Panc1 (cell line): ENCODE results near the gene HSBP1. TPM values are rescaled to one million over a fixed set of nuclear protein-coding genes. Genes with fewer than 3 reads are reported as not detected.

Source experiments
- ATAC-seq: fragments of 200-7000 bp; cut with Tn5 transposase; 2 replicates; pipeline ENCODE4 v1.9.1; 2020; ENCODE audit warnings: mild to moderate bottlenecking, moderate library complexity
- BruUV-seq: library from RNA; stranded (reverse); fragments of 400-500 nt; replicated peaks from 2 replicates; lab custom pipeline; 2021; lab: Mats Ljungman, UMichigan
- CTCF ChIA-PET: fragments of 300-600 bp; sonication (Branson Sonifier 250); formaldehyde crosslinking; loops from one replicate; lab custom pipeline; 2022; ENCODE audit warnings: antibody characterized with exemption; lab: Charles Lee
- POLR2A ChIA-PET: fragments of 300-600 bp; sonication (Branson Sonifier 250); formaldehyde crosslinking; loops from one replicate; lab custom pipeline; 2022; ENCODE audit warnings: antibody characterized with exemption; lab: Charles Lee
- DNase-seq: peaks from one replicate; pipeline ENCODE4 v3.0.0-alpha.2; 2010; ENCODE audit warnings: low read depth, low spot score
- H3K27ac ChIP-seq: 2 replicates; pipeline ENCODE4 v1.5.1; 2011; ENCODE audit warnings: mild to moderate bottlenecking, low read length, inconsistent platforms
- H3K27me3 ChIP-seq: fragments of 200-500 bp; sonication (Bioruptor generic); 2 replicates; pipeline ENCODE4 v1.6.0; 2014; ENCODE audit warnings: low read length, inconsistent platforms; ENCODE audit not compliant: control insufficient read depth, insufficient read depth
- H3K36me3 ChIP-seq: fragments of 200-500 bp; sonication (Bioruptor generic); 2 replicates; pipeline ENCODE4 v1.5.1; 2014; ENCODE audit warnings: inconsistent platforms, mild to moderate bottlenecking, low read length, moderate library complexity; ENCODE audit not compliant: control insufficient read depth, insufficient read depth
- H3K4me1 ChIP-seq: 2 replicates; pipeline ENCODE4 v1.5.1; 2011; ENCODE audit warnings: inconsistent platforms, mild to moderate bottlenecking, low read length, moderate library complexity; ENCODE audit not compliant: control insufficient read depth, insufficient read depth
- H3K4me3 ChIP-seq, 2 experiments: 2 replicates each; pipeline ENCODE4 v1.5.1; 2011 to 2012; ENCODE audit warnings: low read depth in 2 of 2, low read length in 2 of 2, mild to moderate bottlenecking in 2 of 2, inconsistent platforms in 1 of 2, moderate library complexity in 1 of 2
- H3K9me3 ChIP-seq: fragments of 200-500 bp; sonication (Bioruptor generic); 2 replicates; pipeline ENCODE4 v1.5.1; 2014; ENCODE audit warnings: low read depth, mild to moderate bottlenecking, inconsistent platforms, low read length, moderate library complexity; ENCODE audit not compliant: control insufficient read depth, insufficient read depth
- POLR2AphosphoS5 ChIP-seq: IDR thresholded peaks from 2 replicates; pipeline ENCODE4 v1.6.1; 2012; ENCODE audit warnings: mild to moderate bottlenecking, low read depth, low read length, moderate library complexity
- SIN3A ChIP-seq: IDR thresholded peaks from 2 replicates; pipeline ENCODE4 v1.6.1; 2012; ENCODE audit warnings: low read depth, mild to moderate bottlenecking, low read length, moderate library complexity, borderline replicate concordance; ENCODE audit not compliant: insufficient read depth
- TCF7L2 ChIP-seq: IDR thresholded peaks from 2 replicates; pipeline ENCODE4 v1.6.1; 2011; ENCODE audit warnings: mild to moderate bottlenecking, low read depth, low read length, inconsistent platforms
- in situ Hi-C: cut with HindIII; loops from 2 replicates; pipeline ENCODE4 v1.10.0; 2016; ENCODE audit warnings: low sequenced_read_pairs, low pct_unique_long_range_greater_than_20kb
- intact Hi-C: fragments of 100-400 bp; cut with micrococcal nuclease; formaldehyde crosslinking; loops from one replicate; pipeline ENCODE4 v1.10.0; 2022; ENCODE audit not compliant: unreplicated experiment
- total RNA-seq: library from RNA; stranded (reverse); gene quantifications from one replicate; pipeline ENCODE4 v1.2.1, GENCODE V29; 2021; ENCODE audit not compliant: unreplicated experiment
- TF ChIP-seq, protein P1 (sequence below), 2 experiments: IDR thresholded peaks; 2 replicates each; pipeline ENCODE4 v1.6.1; 2011 to 2012; ENCODE audit warnings: low read depth in 2 of 2, control low read depth in 1 of 2, low read length in 1 of 2, mild to moderate bottlenecking in 1 of 2, moderate library complexity in 1 of 2; ENCODE audit not compliant: insufficient read depth in 1 of 2
- TF ChIP-seq, protein P2 (sequence below): fragments of 450-650 bp; IDR thresholded peaks from 2 replicates; pipeline ENCODE4 v1.5.1; 2017; ENCODE audit warnings: mild to moderate bottlenecking

The HSBP1 gene
- total RNA-seq, 1 experiment from 2014 or later: 117 TPM

DNA sequence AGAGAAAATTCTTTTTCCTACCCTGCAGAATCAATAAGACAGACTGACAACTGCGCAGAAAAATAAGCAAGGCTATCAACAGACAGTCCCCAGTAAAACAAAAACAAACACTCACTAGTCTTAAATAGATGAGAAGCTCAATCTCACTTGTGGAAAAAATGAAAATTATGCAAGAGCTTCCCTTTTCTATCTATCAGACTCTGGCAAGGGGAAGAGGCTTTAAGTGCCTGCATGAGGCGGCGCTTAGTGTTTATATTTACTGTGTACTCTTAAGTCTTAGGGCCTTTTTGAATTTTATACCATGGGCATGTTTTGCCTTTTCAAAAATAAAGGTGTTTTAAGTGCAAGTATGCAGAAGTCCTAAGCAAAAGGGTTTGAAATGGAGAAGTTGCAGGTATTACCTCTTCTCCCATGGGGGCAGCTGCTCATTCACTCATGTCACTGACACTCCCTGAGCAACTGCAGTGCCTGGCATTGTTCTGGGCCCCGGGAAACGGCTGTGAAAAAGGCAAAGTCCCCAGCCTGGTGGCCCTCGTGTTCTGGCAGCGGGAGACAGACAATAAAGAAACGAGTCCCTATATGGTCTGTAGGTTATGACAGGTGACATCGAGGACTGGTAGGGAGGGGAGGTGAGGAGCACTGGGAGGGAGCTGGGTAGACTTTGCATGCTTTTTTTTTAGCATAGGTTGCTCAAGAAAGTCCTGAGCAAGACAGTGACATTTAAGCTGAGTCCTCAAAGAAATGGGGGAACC is 35.2 kb downstream of the HSBP1 start:
- H3K36me3 ChIP-seq: no peaks in the 10 kb centered on the region
- in situ Hi-C loops: no loop called here

DNA sequence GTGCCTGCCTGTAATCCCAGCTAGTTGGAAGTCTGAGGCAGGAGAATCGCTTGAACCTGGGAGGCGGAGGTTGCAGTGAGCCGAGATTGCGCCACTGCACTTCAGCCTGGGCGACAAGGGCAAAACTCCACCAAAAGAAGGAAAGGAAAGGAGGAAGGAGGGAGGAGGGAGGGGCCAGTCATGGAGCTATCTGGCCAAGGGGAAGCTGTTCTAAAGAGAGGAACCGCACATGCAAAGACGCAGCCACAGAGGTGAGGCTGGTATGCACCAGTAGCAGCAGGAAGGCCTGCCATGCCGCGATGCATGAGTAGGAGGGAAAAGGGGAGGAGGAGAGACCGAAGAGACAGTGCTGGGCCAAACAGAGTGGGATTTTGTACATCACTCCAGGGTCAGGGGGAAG is 35.9 kb downstream of the HSBP1 start:
- ATAC-seq: no peak
- no peaks in the 10 kb centered on the region for H3K9me3 ChIP-seq
- no peak overlapping the region for H3K4me3 ChIP-seq
- intact Hi-C loops (no loop called here), in situ Hi-C loops (no loop called here)
- POLR2A ChIA-PET: no interaction called here
- no peaks in the 10 kb centered on the region for H3K36me3 ChIP-seq
- H3K4me1 ChIP-seq: no peaks in the 10 kb centered on the region
- H3K27ac ChIP-seq: no peak overlapping the region
- TF ChIP-seq, protein P1, sequence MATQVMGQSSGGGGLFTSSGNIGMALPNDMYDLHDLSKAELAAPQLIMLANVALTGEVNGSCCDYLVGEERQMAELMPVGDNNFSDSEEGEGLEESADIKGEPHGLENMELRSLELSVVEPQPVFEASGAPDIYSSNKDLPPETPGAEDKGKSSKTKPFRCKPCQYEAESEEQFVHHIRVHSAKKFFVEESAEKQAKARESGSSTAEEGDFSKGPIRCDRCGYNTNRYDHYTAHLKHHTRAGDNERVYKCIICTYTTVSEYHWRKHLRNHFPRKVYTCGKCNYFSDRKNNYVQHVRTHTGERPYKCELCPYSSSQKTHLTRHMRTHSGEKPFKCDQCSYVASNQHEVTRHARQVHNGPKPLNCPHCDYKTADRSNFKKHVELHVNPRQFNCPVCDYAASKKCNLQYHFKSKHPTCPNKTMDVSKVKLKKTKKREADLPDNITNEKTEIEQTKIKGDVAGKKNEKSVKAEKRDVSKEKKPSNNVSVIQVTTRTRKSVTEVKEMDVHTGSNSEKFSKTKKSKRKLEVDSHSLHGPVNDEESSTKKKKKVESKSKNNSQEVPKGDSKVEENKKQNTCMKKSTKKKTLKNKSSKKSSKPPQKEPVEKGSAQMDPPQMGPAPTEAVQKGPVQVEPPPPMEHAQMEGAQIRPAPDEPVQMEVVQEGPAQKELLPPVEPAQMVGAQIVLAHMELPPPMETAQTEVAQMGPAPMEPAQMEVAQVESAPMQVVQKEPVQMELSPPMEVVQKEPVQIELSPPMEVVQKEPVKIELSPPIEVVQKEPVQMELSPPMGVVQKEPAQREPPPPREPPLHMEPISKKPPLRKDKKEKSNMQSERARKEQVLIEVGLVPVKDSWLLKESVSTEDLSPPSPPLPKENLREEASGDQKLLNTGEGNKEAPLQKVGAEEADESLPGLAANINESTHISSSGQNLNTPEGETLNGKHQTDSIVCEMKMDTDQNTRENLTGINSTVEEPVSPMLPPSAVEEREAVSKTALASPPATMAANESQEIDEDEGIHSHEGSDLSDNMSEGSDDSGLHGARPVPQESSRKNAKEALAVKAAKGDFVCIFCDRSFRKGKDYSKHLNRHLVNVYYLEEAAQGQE (IDR thresholded peaks at IDR 0.05; ENCODE audit: insufficient read depth in 1 of 2, low read depth in 2 of 2, low read length in 1 of 2): no peak
- TF ChIP-seq, protein P2, sequence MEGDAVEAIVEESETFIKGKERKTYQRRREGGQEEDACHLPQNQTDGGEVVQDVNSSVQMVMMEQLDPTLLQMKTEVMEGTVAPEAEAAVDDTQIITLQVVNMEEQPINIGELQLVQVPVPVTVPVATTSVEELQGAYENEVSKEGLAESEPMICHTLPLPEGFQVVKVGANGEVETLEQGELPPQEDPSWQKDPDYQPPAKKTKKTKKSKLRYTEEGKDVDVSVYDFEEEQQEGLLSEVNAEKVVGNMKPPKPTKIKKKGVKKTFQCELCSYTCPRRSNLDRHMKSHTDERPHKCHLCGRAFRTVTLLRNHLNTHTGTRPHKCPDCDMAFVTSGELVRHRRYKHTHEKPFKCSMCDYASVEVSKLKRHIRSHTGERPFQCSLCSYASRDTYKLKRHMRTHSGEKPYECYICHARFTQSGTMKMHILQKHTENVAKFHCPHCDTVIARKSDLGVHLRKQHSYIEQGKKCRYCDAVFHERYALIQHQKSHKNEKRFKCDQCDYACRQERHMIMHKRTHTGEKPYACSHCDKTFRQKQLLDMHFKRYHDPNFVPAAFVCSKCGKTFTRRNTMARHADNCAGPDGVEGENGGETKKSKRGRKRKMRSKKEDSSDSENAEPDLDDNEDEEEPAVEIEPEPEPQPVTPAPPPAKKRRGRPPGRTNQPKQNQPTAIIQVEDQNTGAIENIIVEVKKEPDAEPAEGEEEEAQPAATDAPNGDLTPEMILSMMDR: no peak
- no peak for TF ChIP-seq SIN3A
- TF ChIP-seq POLR2AphosphoS5: no peak
- no peak for TF ChIP-seq TCF7L2
- H3K27me3 ChIP-seq: no peaks in the 10 kb centered on the region
- no TSS peak for BruUV-seq
- no peak for DNase-seq
- CTCF ChIA-PET: no interaction called here

More for the DNA sequence above, 35.2 kb downstream of the HSBP1 start:
- ATAC-seq (no peak), DNase-seq (no peak)
- no TSS peak for BruUV-seq
- CTCF ChIA-PET: no interaction called here
- no peak overlapping the region for H3K27ac ChIP-seq
- H3K4me3 ChIP-seq: no peak overlapping the region
- no peaks in the 10 kb centered on the region for H3K27me3 ChIP-seq
- intact Hi-C loops: no loop called here
- no peaks in the 10 kb centered on the region for H3K9me3 ChIP-seq
- TF ChIP-seq TCF7L2: no peak
- TF ChIP-seq, protein P1 (IDR thresholded peaks at IDR 0.05; ENCODE audit: insufficient read depth in 1 of 2, low read depth in 2 of 2, low read length in 1 of 2): no peak
- no peak for TF ChIP-seq POLR2AphosphoS5
- POLR2A ChIA-PET: no interaction called here
- no peaks in the 10 kb centered on the region for H3K4me1 ChIP-seq
